IPS-11a (cell line): ENCODE data around the gene ZFYVE26.
"Not testable (repeated sequence)": the region's sequence is repeated elsewhere in the genome, so short reads cannot be mapped to it uniquely, and the experiment has no call there.

Source experiments
- H3K4me3 ChIP-seq: one replicate; pipeline ENCODE4 v1.5.1; 2013; ENCODE audit warnings: low read depth, low read length, control low read depth

ZFYVE26 gene

GRCh38 chr14:67717048-67717447 is 99.3 kb downstream of the ZFYVE26 start:
- no peak overlapping the region for H3K4me3 ChIP-seq

GRCh38 chr14:67710209-67710608 is 106.2 kb downstream of the ZFYVE26 start:
- no peak overlapping the region for H3K4me3 ChIP-seq

GRCh38 chr14:67709796-67710195 is 106.6 kb downstream of the ZFYVE26 start:
- H3K4me3 ChIP-seq: not testable (repeated sequence)

GRCh38 chr14:67709346-67709745 is 107.0 kb downstream of the ZFYVE26 start:
- not testable (repeated sequence) for H3K4me3 ChIP-seq

GRCh38 chr14:67705211-67705610 is 111.2 kb downstream of the ZFYVE26 start:
- no peak overlapping the region for H3K4me3 ChIP-seq

- no peak overlapping the region for H3K4me3 ChIP-seq
Observed at GRCh38 chr14:67704484-67705089, 111.8 kb downstream of the ZFYVE26 start.

- H3K4me3 ChIP-seq: no peak overlapping the region
Observed at GRCh38 chr14:67703997-67704396, 112.4 kb downstream of the ZFYVE26 start.

- H3K4me3 ChIP-seq: not testable (repeated sequence)
Observed at GRCh38 chr14:67701492-67701891, 114.9 kb downstream of the ZFYVE26 start, which contains the start of gene RDH12. RDH12 (plus strand) TSS chr14:67701886; CDS start chr14:67722643, 20,757 bp downstream.

- no peak overlapping the region for H3K4me3 ChIP-seq
Observed at GRCh38 chr14:67698179-67698578, 118.2 kb downstream of the ZFYVE26 start.

GRCh38 chr14:67697006-67697405 is 119.4 kb downstream of the ZFYVE26 start:
- H3K4me3 ChIP-seq: no peak overlapping the region
